Thyroid gland (tissue), 4 donors: ENCODE results near the gene CCNL1. TPM values are rescaled to one million over a fixed set of nuclear protein-coding genes. Genes with fewer than 3 reads are reported as not detected.
A peak's percentile ranks its signal among the peaks of the same experiment; 100 is the strongest.
"Not testable (repeated sequence)": the region's sequence is repeated elsewhere in the genome, so short reads cannot be mapped to it uniquely, and the experiment has no call there.

ENCODE experiments used
- DNase-seq, 2 donors: peaks; one replicate each; pipeline ENCODE4 v3.0.0-alpha.2; 2019
- H3K27ac ChIP-seq, 3 donors: fragments of 200-600 bp; sonication (generic); 1 replicate in 2 of 3; 2 replicates in 1 of 3; pipeline ENCODE4 v1.5.1; 2016 to 2019; ENCODE audit warnings: mild to moderate bottlenecking in 1 of 3, moderate library complexity in 1 of 3
- H3K27me3 ChIP-seq: fragments of 200-600 bp; sonication (generic); one replicate; pipeline ENCODE4 v1.5.1; 2019
- H3K36me3 ChIP-seq, 2 donors: fragments of 200-600 bp; sonication (generic); one replicate each; pipeline ENCODE4 v1.5.1; 2016 to 2019
- H3K4me1 ChIP-seq, 2 donors: fragments of 200-600 bp; sonication (generic); one replicate each; pipeline ENCODE4 v1.5.1; 2017 to 2019
- H3K4me3 ChIP-seq, 3 donors: fragments of 200-600 bp; sonication (generic); replicated peaks in 1 of 3; 1 replicate in 2 of 3; 2 replicates in 1 of 3; pipeline ENCODE4 v1.5.1; 2016; ENCODE audit warnings: mild to moderate bottlenecking in 1 of 3
- H3K9me3 ChIP-seq: fragments of 200-600 bp; sonication (generic); one replicate; pipeline ENCODE4 v1.5.1; 2017
- CTCF ChIP-seq, 6 experiments: fragments of 200-600 bp in 3 of 6; fragments of 450-650 bp in 3 of 6; sonication (generic) in 3 of 6; IDR thresholded peaks; one replicate each; pipeline ENCODE4 v1.5.1; 2016 to 2019; ENCODE audit warnings: antibody characterized with exemption in 6 of 6, mild to moderate bottlenecking in 2 of 6, inconsistent platforms in 1 of 6, moderate library complexity in 1 of 6
- POLR2A ChIP-seq, 2 donors: fragments of 450-650 bp; IDR thresholded peaks; one replicate each; pipeline ENCODE4 v1.6.1; 2017; ENCODE audit warnings: antibody characterized with exemption in 2 of 2, mild to moderate bottlenecking in 2 of 2, moderate library complexity in 1 of 2
- WGBS, 2 donors: methylation state at CpG; one replicate each; pipeline ENCODE4 v1.1.5; 2017; 5-methylcytosine and 5-hydroxymethylcytosine counted together
- intact Hi-C: fragments of 100-400 bp; cut with DNase I; formaldehyde crosslinking; loops from one replicate; pipeline ENCODE4 v1.15.1; 2023
- total RNA-seq, 4 donors: library from RNA; depleted of rRNA; stranded (reverse); fragments of >200 nt; gene quantifications; one replicate each; pipeline ENCODE4 v1.2.3, GENCODE V29; 2016

CCNL1 gene
- total RNA-seq, 4 donors from 2014 or later = 142 to 375 (median 227) TPM

DNA sequence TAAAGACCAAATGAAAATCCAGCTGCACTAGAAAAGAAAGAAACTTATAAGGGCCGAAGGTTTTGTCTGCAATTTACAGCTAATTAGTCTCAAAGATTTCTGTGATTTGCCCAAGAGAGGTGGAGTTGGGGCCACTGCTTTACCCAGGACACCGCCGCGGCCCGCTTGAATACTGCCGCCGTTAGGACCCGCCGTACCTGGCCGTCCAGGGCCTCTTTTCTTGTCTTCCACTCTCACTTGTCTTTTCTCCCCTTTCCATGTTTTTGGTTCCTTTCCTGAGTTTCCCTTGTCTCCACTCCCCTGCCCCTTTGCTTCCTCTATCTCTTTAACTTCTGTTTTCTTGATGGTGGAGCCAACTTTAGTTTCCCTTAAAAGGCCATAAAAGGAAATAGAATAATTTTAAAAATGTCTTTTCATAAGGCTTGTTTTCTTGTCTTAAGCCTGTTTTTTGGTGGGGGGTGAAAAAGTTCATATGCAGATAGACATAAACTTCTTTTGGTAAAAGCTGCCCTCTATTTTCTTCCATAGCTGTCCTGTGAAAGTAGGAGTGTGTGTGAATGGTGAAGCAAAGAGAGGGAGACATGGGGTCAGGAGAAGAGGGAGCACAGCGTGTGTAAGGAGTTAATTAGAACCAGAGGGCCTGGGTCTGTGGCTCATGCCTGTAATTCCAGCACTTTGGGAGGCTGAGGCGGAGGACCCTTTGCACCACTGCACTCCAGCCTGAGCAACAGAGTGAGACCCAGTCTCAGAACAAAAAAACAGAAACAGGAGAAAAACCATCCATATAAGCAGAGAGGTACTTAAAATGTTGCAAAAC is 16.0 kb upstream of the CCNL1 start:
- peak; percentile 54 to 62 for DNase-seq
- Histone ChIP-seq H3K9me3 (no peaks in the 10 kb centered on the region), H3K4me1 (peaks cover 17 to 21% of the 10 kb centered on the region in 2 donors), H3K4me3 (peak overlapping the region; percentile 19 to 41 (median 36)), H3K27me3 (no peaks in the 10 kb centered on the region), H3K36me3 (no peaks in the 10 kb centered on the region), H3K27ac (peak overlapping the region; percentile 90 to 98 (median 94))
- 3 to 6% methylated on average over 12 of the region's 12 CpGs for WGBS, 2 donors
- no peak for TF ChIP-seq CTCF (IDR thresholded peaks at IDR 0.05)
- no peak for TF ChIP-seq POLR2A (IDR thresholded peaks at IDR 0.05)
- intact Hi-C loops = no loop called here

DNA sequence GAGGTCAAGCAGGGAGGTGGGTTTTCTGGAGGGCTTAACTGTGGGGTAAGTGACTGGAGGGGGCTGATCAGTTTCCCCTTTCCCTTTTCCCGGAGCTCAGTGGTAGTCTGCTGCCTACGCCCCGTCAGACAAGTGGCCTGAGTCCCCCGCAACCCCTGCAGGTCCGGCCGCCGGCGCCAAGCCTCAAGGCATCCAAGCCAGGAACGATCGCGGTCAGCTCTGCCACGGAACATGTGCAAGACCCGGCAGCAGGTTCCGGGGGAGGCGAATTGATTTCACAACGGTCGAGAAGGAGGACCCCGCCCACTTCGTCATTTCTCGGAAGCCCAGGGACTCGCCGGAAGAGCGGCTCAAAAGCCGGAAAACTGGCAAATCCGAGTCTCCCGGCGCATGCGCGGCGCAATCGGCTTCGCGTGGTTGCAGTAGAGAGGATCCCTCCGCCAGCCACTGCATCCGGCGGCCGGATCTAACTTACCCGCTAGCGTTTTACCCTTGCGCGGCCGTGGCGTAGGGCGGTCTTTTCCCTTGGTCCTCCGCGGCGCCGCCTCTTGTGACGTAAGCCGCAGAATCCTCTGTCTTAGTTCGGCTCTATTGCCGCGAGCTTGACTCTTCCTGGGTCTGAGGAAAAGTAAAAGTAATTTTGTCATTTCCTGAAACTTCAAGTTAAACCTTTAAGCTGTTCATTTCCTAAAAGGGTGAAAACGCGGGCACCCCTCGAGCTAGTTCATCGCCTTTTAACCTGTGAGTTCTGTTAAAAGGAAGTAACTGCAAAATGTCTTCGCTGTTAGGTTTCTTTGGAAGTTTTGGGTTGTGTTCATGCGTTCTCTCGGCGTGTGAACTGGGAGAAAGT is 14.9 kb upstream of the CCNL1 start:
- Histone ChIP-seq H3K36me3 (no peaks in the 10 kb centered on the region), H3K4me3 (peak overlapping the region; percentile 19 to 41 (median 40)), H3K4me1 (peaks cover 17 to 21% of the 10 kb centered on the region in 2 donors), H3K27me3 (no peaks in the 10 kb centered on the region), H3K27ac (peak overlapping the region; percentile 90 to 99 (median 95)), H3K9me3 (no peaks in the 10 kb centered on the region)
- intact Hi-C loops = no loop called here
- WGBS, 2 donors = 0 to 1% methylated on average over 30 to 52 of the region's 61 CpGs
- TF ChIP-seq POLR2A (IDR thresholded peaks at IDR 0.05) (peak; percentile 89 to 98), CTCF (IDR thresholded peaks at IDR 0.05) (no peak)
- peak; percentile 99 for DNase-seq

GRCh38 chr3:157174290-157174648 is 14.3 kb upstream of the CCNL1 start:
- intact Hi-C loops = no loop called here
- Histone ChIP-seq H3K4me3 (peak overlapping the region in 2 of 3 donors; percentile 40 to 41), H3K9me3 (no peaks in the 10 kb centered on the region), H3K27ac (peak overlapping the region; percentile 88 to 99 (median 95)), H3K4me1 (peaks cover 17 to 21% of the 10 kb centered on the region in 2 donors), H3K27me3 (no peaks in the 10 kb centered on the region), H3K36me3 (no peaks in the 10 kb centered on the region)
- WGBS, 2 donors = 3 to 6% methylated on average over 15 of the region's 15 CpGs
- no peak for TF ChIP-seq POLR2A (IDR thresholded peaks at IDR 0.05)
- no peak for TF ChIP-seq CTCF (IDR thresholded peaks at IDR 0.05)
- DNase-seq = peak; percentile 29 to 38

- H3K27me3 ChIP-seq, intact Hi-C loops, DNase-seq, H3K9me3 ChIP-seq, H3K27ac ChIP-seq, H3K4me3 ChIP-seq, H3K36me3 ChIP-seq: not testable (repeated sequence)
- H3K4me1 ChIP-seq = peaks cover 17 to 21% of the 10 kb centered on the region in 2 donors
- WGBS, 2 donors = 95 to 98% methylated on average over 13 to 14 of the region's 14 CpGs
These were observed 13.4 kb upstream of the CCNL1 start for GRCh38 chr3:157173343-157173742.

GRCh38 chr3:157172746-157173145 is 12.8 kb upstream of the CCNL1 start:
- intact Hi-C loops = no loop called here
- Histone ChIP-seq H3K27ac (no peak overlapping the region), H3K4me1 (peaks cover 17 to 21% of the 10 kb centered on the region in 2 donors), H3K36me3 (no peaks in the 10 kb centered on the region), H3K9me3 (no peaks in the 10 kb centered on the region), H3K27me3 (no peaks in the 10 kb centered on the region), H3K4me3 (no peak overlapping the region)
- 78 to 85% methylated on average over 4 of the region's 4 CpGs for WGBS, 2 donors
- no peak for DNase-seq
- TF ChIP-seq CTCF (IDR thresholded peaks at IDR 0.05) = no peak
- TF ChIP-seq POLR2A (IDR thresholded peaks at IDR 0.05) = no peak
